ENCODE results near the gene ZNF474. TPM values are rescaled to one million over a fixed set of nuclear protein-coding genes. Genes with fewer than 3 reads are reported as not detected.

The ZNF474 gene
- total and polyA plus RNA-seq, 9 donors: 0.12 to 5.7 (median 0.31) TPM; not detected in 1

DNA sequence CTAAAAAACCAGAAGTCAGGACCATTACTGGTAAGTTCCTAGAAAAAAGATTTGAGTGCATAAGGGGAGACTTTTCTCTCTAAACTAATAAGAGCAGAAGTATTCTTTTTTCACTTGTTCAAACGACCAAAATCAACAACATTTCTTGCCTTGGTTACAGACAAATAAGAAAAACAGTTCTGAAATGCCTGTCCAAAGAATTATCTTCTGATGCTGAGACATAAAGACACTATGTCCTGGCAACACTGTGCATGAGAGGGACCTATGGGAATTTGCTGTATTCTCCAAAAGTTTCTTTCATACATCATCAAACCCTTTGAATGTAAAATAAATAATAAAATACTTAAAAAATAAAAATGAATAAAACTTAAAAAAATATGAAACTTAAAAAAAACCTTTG lies 50.4 kb downstream of the ZNF474 start:
- Histone ChIP-seq H3K27me3 (no peaks in the 10 kb centered on the region), H3K4me1 (ENCODE audit: insufficient read depth) (peaks cover 3% of the 10 kb centered on the region), H3K4me3 (no peak overlapping the region), H3K36me3 (no peaks in the 10 kb centered on the region), H3K9me3 (no peaks in the 10 kb centered on the region), H3K27ac (no peak overlapping the region)
- 51 to 57% (median 54%) methylated on average over 1 of the region's 1 CpG for WGBS, 3 donors
- DNase-seq: no peak
- no peak for TF ChIP-seq CTCF (IDR thresholded peaks at IDR 0.05)
- TF ChIP-seq EP300 (IDR thresholded peaks at IDR 0.05): no peak
- TF ChIP-seq POLR2A (IDR thresholded peaks at IDR 0.05): no peak
- intact Hi-C loops (cut with DNase I): loop anchor here in 1 of 4 donors (10.0 kb wide), 1 partner anchor 1165 kb away; no protein-coding TSS in a partner anchor

DNA sequence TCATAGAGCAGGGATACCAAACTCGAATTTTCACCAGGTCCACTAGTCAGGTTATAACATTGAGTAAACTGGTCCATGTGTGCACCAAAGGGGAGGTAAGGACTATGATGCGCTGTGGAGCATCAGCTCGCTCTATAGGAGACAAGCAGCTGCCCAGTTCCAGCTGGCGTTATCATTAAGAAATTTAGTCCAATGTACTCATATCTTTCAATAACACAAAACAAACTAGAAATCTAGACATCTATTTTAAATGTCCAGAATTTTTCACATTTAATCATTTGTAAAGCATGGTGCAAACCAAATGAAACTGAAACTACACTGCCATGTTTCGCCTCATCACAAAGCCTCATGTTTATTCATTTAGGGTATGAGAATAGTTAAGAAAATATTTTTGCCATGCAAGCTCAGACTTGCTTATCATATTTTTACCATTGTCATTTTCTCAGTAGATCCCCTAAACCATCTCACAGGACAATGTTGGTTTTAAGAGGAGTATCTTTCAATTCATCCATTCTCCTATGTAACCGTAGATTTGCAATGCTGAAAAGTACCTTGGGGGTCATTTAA lies 50.9 kb downstream of the ZNF474 start:
- whole genome bisulfite sequencing, 3 donors: 94 to 96% (median 95%) methylated on average over 6 of the region's 6 CpGs
- DNase-seq: no peak
- Histone ChIP-seq H3K36me3 (no peaks in the 10 kb centered on the region), H3K9me3 (no peaks in the 10 kb centered on the region), H3K27me3 (no peaks in the 10 kb centered on the region), H3K27ac (no peak overlapping the region), H3K4me3 (no peak overlapping the region), H3K4me1 (ENCODE audit: insufficient read depth) (peaks cover 3% of the 10 kb centered on the region)
- intact Hi-C loops (cut with DNase I): loop anchor here in 1 of 4 donors (10.0 kb wide), 1 partner anchor 1165 kb away; no protein-coding TSS in a partner anchor
- no peak for TF ChIP-seq EP300 (IDR thresholded peaks at IDR 0.05)
- TF ChIP-seq CTCF (IDR thresholded peaks at IDR 0.05): no peak
- TF ChIP-seq POLR2A (IDR thresholded peaks at IDR 0.05): no peak

GRCh38 chr5:122180863-122181548 lies 51.7 kb downstream of the ZNF474 start:
- DNase-seq: no peak
- WGBS, 3 donors: 30 to 54% (median 48%) methylated on average over 2 of the region's 2 CpGs
- Histone ChIP-seq H3K27me3 (no peaks in the 10 kb centered on the region), H3K4me1 (ENCODE audit: insufficient read depth) (peaks cover 3% of the 10 kb centered on the region), H3K27ac (no peak overlapping the region), H3K4me3 (no peak overlapping the region), H3K9me3 (no peaks in the 10 kb centered on the region), H3K36me3 (no peaks in the 10 kb centered on the region)
- intact Hi-C loops (cut with DNase I): loop anchor here in 1 of 4 donors (10.0 kb wide), 1 partner anchor 1164 kb away; no protein-coding TSS in a partner anchor
- no peak for TF ChIP-seq EP300 (IDR thresholded peaks at IDR 0.05)
- no peak for TF ChIP-seq POLR2A (IDR thresholded peaks at IDR 0.05)
- TF ChIP-seq CTCF (IDR thresholded peaks at IDR 0.05): no peak

- Histone ChIP-seq H3K4me1 (ENCODE audit: insufficient read depth) (peaks cover 3% of the 10 kb centered on the region), H3K9me3 (no peaks in the 10 kb centered on the region), H3K36me3 (no peaks in the 10 kb centered on the region), H3K4me3 (no peak overlapping the region), H3K27me3 (no peaks in the 10 kb centered on the region), H3K27ac (no peak overlapping the region)
- WGBS, 3 donors: 14 to 20% (median 17%) methylated on average over 2 of the region's 2 CpGs
- intact Hi-C loops (cut with DNase I): loop anchor here in 1 of 4 donors (10.0 kb wide), 1 partner anchor 1163 kb away; no protein-coding TSS in a partner anchor
- no peak for TF ChIP-seq CTCF (IDR thresholded peaks at IDR 0.05)
- DNase-seq: no peak
Measured at GRCh38 chr5:122181863-122182262, 52.5 kb downstream of the ZNF474 start.

Data from ovary (tissue), 9 donors.